ENCODE data around the gene LRRC31.

GRCh38 chr3:169911272-169911671 lies 41.5 kb upstream of the LRRC31 start, which contains the start of gene SAMD7:
- TF ChIP-seq POLR2AphosphoS5 (IDR thresholded peaks at IDR 0.05) = no peak
- no peak for TF ChIP-seq POLR2A (IDR thresholded peaks at IDR 0.05)
